Panc1 (cell line): ENCODE data around the gene MRPL44. TPM values are rescaled to one million over a fixed set of nuclear protein-coding genes. Genes with fewer than 3 reads are reported as not detected.

Experiments
- ATAC-seq: fragments of 200-7000 bp; cut with Tn5 transposase; 2 replicates; pipeline ENCODE4 v1.9.1; 2020; ENCODE audit warnings: mild to moderate bottlenecking, moderate library complexity
- BruUV-seq: library from RNA; stranded (reverse); fragments of 400-500 nt; replicated peaks from 2 replicates; lab custom pipeline; 2021; lab: Mats Ljungman, UMichigan
- CTCF ChIA-PET: fragments of 300-600 bp; sonication (Branson Sonifier 250); formaldehyde crosslinking; loops from one replicate; lab custom pipeline; 2022; ENCODE audit warnings: antibody characterized with exemption; lab: Charles Lee
- POLR2A ChIA-PET: fragments of 300-600 bp; sonication (Branson Sonifier 250); formaldehyde crosslinking; loops from one replicate; lab custom pipeline; 2022; ENCODE audit warnings: antibody characterized with exemption; lab: Charles Lee
- DNase-seq: peaks from one replicate; pipeline ENCODE4 v3.0.0-alpha.2; 2010; ENCODE audit warnings: low read depth, low spot score
- H3K27ac ChIP-seq: 2 replicates; pipeline ENCODE4 v1.5.1; 2011; ENCODE audit warnings: mild to moderate bottlenecking, low read length, inconsistent platforms
- H3K27me3 ChIP-seq: fragments of 200-500 bp; sonication (Bioruptor generic); 2 replicates; pipeline ENCODE4 v1.6.0; 2014; ENCODE audit warnings: low read length, inconsistent platforms; ENCODE audit not compliant: control insufficient read depth, insufficient read depth
- H3K36me3 ChIP-seq: fragments of 200-500 bp; sonication (Bioruptor generic); 2 replicates; pipeline ENCODE4 v1.5.1; 2014; ENCODE audit warnings: inconsistent platforms, mild to moderate bottlenecking, low read length, moderate library complexity; ENCODE audit not compliant: control insufficient read depth, insufficient read depth
- H3K4me1 ChIP-seq: 2 replicates; pipeline ENCODE4 v1.5.1; 2011; ENCODE audit warnings: inconsistent platforms, mild to moderate bottlenecking, low read length, moderate library complexity; ENCODE audit not compliant: control insufficient read depth, insufficient read depth
- H3K4me3 ChIP-seq, 2 experiments: 2 replicates each; pipeline ENCODE4 v1.5.1; 2011 to 2012; ENCODE audit warnings: low read depth in 2 of 2, low read length in 2 of 2, mild to moderate bottlenecking in 2 of 2, inconsistent platforms in 1 of 2, moderate library complexity in 1 of 2
- H3K9me3 ChIP-seq: fragments of 200-500 bp; sonication (Bioruptor generic); 2 replicates; pipeline ENCODE4 v1.5.1; 2014; ENCODE audit warnings: low read depth, mild to moderate bottlenecking, inconsistent platforms, low read length, moderate library complexity; ENCODE audit not compliant: control insufficient read depth, insufficient read depth
- CTCF ChIP-seq: fragments of 450-650 bp; IDR thresholded peaks from 2 replicates; pipeline ENCODE4 v1.5.1; 2017; ENCODE audit warnings: mild to moderate bottlenecking
- POLR2AphosphoS5 ChIP-seq: IDR thresholded peaks from 2 replicates; pipeline ENCODE4 v1.6.1; 2012; ENCODE audit warnings: mild to moderate bottlenecking, low read depth, low read length, moderate library complexity
- REST ChIP-seq, 2 experiments: IDR thresholded peaks; 2 replicates each; pipeline ENCODE4 v1.6.1; 2011 to 2012; ENCODE audit warnings: low read depth in 2 of 2, control low read depth in 1 of 2, low read length in 1 of 2, mild to moderate bottlenecking in 1 of 2, moderate library complexity in 1 of 2; ENCODE audit not compliant: insufficient read depth in 1 of 2
- SIN3A ChIP-seq: IDR thresholded peaks from 2 replicates; pipeline ENCODE4 v1.6.1; 2012; ENCODE audit warnings: low read depth, mild to moderate bottlenecking, low read length, moderate library complexity, borderline replicate concordance; ENCODE audit not compliant: insufficient read depth
- TCF7L2 ChIP-seq: IDR thresholded peaks from 2 replicates; pipeline ENCODE4 v1.6.1; 2011; ENCODE audit warnings: mild to moderate bottlenecking, low read depth, low read length, inconsistent platforms
- in situ Hi-C: cut with HindIII; loops from 2 replicates; pipeline ENCODE4 v1.10.0; 2016; ENCODE audit warnings: low sequenced_read_pairs, low pct_unique_long_range_greater_than_20kb
- intact Hi-C: fragments of 100-400 bp; cut with micrococcal nuclease; formaldehyde crosslinking; loops from one replicate; pipeline ENCODE4 v1.10.0; 2022; ENCODE audit not compliant: unreplicated experiment
- total RNA-seq: library from RNA; stranded (reverse); gene quantifications from one replicate; pipeline ENCODE4 v1.2.1, GENCODE V29; 2021; ENCODE audit not compliant: unreplicated experiment

MRPL44 gene
- total RNA-seq, 1 experiment from 2014 or later = 27.8 TPM

- H3K36me3 ChIP-seq = 0 out of 2 replicates have a peak, but pooled peaks cover 2% of the 10 kb centered on the region
- H3K27me3 ChIP-seq = no peaks in the 10 kb centered on the region
- in situ Hi-C loops (no loop called here), intact Hi-C loops (no loop called here)
- no peak overlapping the region for H3K4me3 ChIP-seq
- CTCF ChIA-PET = no interaction called here
- ATAC-seq (no peak), DNase-seq (no peak)
- H3K27ac ChIP-seq = no peak overlapping the region
- POLR2A ChIA-PET = no interaction called here
- no peaks in the 10 kb centered on the region for H3K9me3 ChIP-seq
- TF ChIP-seq POLR2AphosphoS5 (no peak), CTCF (no peak), TCF7L2 (no peak), SIN3A (no peak), REST (IDR thresholded peaks at IDR 0.05; ENCODE audit: insufficient read depth in 1 of 2, low read depth in 2 of 2, low read length in 1 of 2) (no peak)
- no peaks in the 10 kb centered on the region for H3K4me1 ChIP-seq
- BruUV-seq = no TSS peak
Measured at GRCh38 chr2:223915071-223915470, 42.2 kb upstream of the MRPL44 start.

- H3K36me3 ChIP-seq = no peaks in the 10 kb centered on the region
- DNase-seq = no peak
- ChIA-PET POLR2A (no interaction called here), CTCF (no interaction called here)
- TF ChIP-seq REST (IDR thresholded peaks at IDR 0.05; ENCODE audit: insufficient read depth in 1 of 2, low read depth in 2 of 2, low read length in 1 of 2) (no peak), TCF7L2 (no peak), CTCF (no peak), SIN3A (no peak), POLR2AphosphoS5 (no peak)
- H3K27ac ChIP-seq = no peak overlapping the region
- intact Hi-C loops = no loop called here
- H3K9me3 ChIP-seq = no peaks in the 10 kb centered on the region
- no peak for ATAC-seq
- no peaks in the 10 kb centered on the region for H3K27me3 ChIP-seq
- H3K4me1 ChIP-seq = no peaks in the 10 kb centered on the region
- H3K4me3 ChIP-seq = no peak overlapping the region
- in situ Hi-C loops = no loop called here
- no TSS peak for BruUV-seq
Measured at GRCh38 chr2:223916181-223916920, 40.9 kb upstream of the MRPL44 start.
